Neural cell (in vitro differentiated cells): ENCODE results near the gene CSPG4.

ENCODE experiments used
- EP300 ChIP-seq: fragments of 450-650 bp; conservative IDR thresholded peaks from 2 replicates; pipeline ENCODE4 v1.6.1; 2014; ENCODE audit warnings: antibody characterized with exemption, mild to moderate bottlenecking, moderate library complexity; ENCODE audit not compliant: poor library complexity, severe bottlenecking
- EZH2 ChIP-seq: fragments of 200-600, 300-800 bp; shearing (Covaris generic), sonication (generic); IDR thresholded peaks from 2 replicates; pipeline ENCODE4 v1.6.1; 2014; ENCODE audit warnings: antibody characterized with exemption, low read length, borderline replicate concordance, mild to moderate bottlenecking; ENCODE audit not compliant: insufficient read depth, poor library complexity, severe bottlenecking
- MXI1 ChIP-seq: fragments of 450-650 bp; conservative IDR thresholded peaks from 2 replicates; pipeline ENCODE4 v1.6.1; 2014; ENCODE audit warnings: antibody characterized with exemption, mild to moderate bottlenecking; ENCODE audit not compliant: poor library complexity, severe bottlenecking
- POLR2AphosphoS5 ChIP-seq: IDR thresholded peaks from 2 replicates; pipeline ENCODE4 v1.6.1; 2012
- SMC3 ChIP-seq: fragments of 450-650 bp; conservative IDR thresholded peaks from 2 replicates; pipeline ENCODE4 v1.6.1; 2014; ENCODE audit warnings: antibody characterized with exemption, mild to moderate bottlenecking, moderate library complexity; ENCODE audit not compliant: poor library complexity
- TAF1 ChIP-seq: IDR thresholded peaks from 2 replicates; pipeline ENCODE4 v1.6.1; 2012; ENCODE audit warnings: low read depth
- TF ChIP-seq, protein P1 (sequence below): fragments of 450-650 bp; IDR thresholded peaks from 2 replicates; pipeline ENCODE4 v1.5.1; 2014; ENCODE audit warnings: antibody characterized with exemption, mild to moderate bottlenecking, moderate library complexity; ENCODE audit not compliant: poor library complexity, severe bottlenecking
- TF ChIP-seq, protein P2 (sequence below): IDR thresholded peaks from 2 replicates; pipeline ENCODE4 v1.6.1; 2012; ENCODE audit warnings: borderline replicate concordance

DNA sequence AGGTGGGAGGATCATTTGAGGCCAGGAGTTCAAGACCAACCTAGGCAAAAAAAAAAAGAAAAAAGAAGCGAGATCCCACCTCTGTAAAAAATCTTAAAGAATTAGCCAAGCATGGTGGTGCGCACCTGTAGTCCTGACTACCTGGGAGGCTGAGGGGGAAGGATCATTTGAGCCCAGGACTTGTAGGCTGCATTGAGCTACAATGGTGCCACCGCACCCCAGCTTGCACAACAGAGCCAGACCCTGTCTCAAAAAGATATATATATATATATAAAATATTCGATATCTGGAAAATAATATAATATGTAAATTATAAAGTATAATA lies 71.5 kb downstream of the CSPG4 start:
- TF ChIP-seq, protein P1, sequence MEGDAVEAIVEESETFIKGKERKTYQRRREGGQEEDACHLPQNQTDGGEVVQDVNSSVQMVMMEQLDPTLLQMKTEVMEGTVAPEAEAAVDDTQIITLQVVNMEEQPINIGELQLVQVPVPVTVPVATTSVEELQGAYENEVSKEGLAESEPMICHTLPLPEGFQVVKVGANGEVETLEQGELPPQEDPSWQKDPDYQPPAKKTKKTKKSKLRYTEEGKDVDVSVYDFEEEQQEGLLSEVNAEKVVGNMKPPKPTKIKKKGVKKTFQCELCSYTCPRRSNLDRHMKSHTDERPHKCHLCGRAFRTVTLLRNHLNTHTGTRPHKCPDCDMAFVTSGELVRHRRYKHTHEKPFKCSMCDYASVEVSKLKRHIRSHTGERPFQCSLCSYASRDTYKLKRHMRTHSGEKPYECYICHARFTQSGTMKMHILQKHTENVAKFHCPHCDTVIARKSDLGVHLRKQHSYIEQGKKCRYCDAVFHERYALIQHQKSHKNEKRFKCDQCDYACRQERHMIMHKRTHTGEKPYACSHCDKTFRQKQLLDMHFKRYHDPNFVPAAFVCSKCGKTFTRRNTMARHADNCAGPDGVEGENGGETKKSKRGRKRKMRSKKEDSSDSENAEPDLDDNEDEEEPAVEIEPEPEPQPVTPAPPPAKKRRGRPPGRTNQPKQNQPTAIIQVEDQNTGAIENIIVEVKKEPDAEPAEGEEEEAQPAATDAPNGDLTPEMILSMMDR, result no peak
- no peak for TF ChIP-seq TAF1
- no peak for TF ChIP-seq EZH2
- TF ChIP-seq, protein P2, sequence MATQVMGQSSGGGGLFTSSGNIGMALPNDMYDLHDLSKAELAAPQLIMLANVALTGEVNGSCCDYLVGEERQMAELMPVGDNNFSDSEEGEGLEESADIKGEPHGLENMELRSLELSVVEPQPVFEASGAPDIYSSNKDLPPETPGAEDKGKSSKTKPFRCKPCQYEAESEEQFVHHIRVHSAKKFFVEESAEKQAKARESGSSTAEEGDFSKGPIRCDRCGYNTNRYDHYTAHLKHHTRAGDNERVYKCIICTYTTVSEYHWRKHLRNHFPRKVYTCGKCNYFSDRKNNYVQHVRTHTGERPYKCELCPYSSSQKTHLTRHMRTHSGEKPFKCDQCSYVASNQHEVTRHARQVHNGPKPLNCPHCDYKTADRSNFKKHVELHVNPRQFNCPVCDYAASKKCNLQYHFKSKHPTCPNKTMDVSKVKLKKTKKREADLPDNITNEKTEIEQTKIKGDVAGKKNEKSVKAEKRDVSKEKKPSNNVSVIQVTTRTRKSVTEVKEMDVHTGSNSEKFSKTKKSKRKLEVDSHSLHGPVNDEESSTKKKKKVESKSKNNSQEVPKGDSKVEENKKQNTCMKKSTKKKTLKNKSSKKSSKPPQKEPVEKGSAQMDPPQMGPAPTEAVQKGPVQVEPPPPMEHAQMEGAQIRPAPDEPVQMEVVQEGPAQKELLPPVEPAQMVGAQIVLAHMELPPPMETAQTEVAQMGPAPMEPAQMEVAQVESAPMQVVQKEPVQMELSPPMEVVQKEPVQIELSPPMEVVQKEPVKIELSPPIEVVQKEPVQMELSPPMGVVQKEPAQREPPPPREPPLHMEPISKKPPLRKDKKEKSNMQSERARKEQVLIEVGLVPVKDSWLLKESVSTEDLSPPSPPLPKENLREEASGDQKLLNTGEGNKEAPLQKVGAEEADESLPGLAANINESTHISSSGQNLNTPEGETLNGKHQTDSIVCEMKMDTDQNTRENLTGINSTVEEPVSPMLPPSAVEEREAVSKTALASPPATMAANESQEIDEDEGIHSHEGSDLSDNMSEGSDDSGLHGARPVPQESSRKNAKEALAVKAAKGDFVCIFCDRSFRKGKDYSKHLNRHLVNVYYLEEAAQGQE, result no peak
- TF ChIP-seq MXI1, result no peak
- no peak for TF ChIP-seq POLR2AphosphoS5
- TF ChIP-seq SMC3, result no peak
- no peak for TF ChIP-seq EP300
